Ectodermal cell (in vitro differentiated cells): ENCODE results near the gene GMPR.

Experiments used
- H3K27ac ChIP-seq: 2 replicates; pipeline ENCODE4 v1.7.0; 2013; ENCODE audit warnings: mild to moderate bottlenecking, low read depth, low read length; ENCODE audit not compliant: insufficient read depth, poor library complexity, severe bottlenecking
- H3K27me3 ChIP-seq: 2 replicates; pipeline ENCODE4 v1.7.0; 2013; ENCODE audit warnings: mild to moderate bottlenecking, low read length; ENCODE audit not compliant: insufficient read depth, control insufficient read depth, poor library complexity, severe bottlenecking
- H3K36me3 ChIP-seq: one replicate; pipeline ENCODE4 v1.7.0; 2013; ENCODE audit warnings: low read length; ENCODE audit not compliant: control insufficient read depth, insufficient read depth
- H3K4me1 ChIP-seq: one replicate; pipeline ENCODE4 v1.7.0; 2013; ENCODE audit warnings: low read length; ENCODE audit not compliant: control insufficient read depth, insufficient read depth
- H3K4me3 ChIP-seq: 2 replicates; pipeline ENCODE4 v1.7.0; 2013; ENCODE audit warnings: low read depth, low read length, control low read depth; ENCODE audit not compliant: insufficient read depth
- H3K9me3 ChIP-seq: 2 replicates; pipeline ENCODE4 v1.7.0; 2013; ENCODE audit warnings: mild to moderate bottlenecking, low read length, moderate library complexity; ENCODE audit not compliant: control insufficient read depth
- WGBS, 2 experiments: methylation state at CpG; one replicate each; pipeline ENCODE4 v1.1.7; 2013; ENCODE audit warnings: missing lambda C conversion rate in 2 of 2; 5-methylcytosine and 5-hydroxymethylcytosine counted together

The GMPR gene

DNA sequence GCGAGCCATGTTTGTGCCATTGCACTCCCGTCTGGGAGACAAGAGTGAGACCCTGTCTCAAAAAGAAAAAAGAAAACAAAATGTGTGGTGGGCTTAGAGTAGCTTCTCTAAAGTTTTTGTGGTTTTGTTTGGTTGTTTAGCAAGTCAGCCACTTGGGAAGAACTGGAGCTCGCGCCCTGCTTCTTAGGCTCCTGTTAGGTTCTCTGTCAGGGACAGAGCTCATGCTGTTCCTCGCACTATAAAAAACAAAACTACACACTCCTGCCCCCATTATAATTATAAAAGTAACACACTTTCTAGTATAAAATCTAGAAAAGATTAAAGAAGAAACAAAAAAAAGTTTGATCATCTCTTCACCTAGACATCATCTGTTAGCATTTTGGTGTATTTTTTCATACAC lies 33.0 kb downstream of the GMPR start:
- no peaks in the 10 kb centered on the region for H3K9me3 ChIP-seq
- WGBS, 2 experiments: 96% methylated on average over 5 of the region's 5 CpGs
- H3K4me1 ChIP-seq: no peaks in the 10 kb centered on the region
- H3K27me3 ChIP-seq: no peaks in the 10 kb centered on the region
- H3K36me3 ChIP-seq: no peaks in the 10 kb centered on the region
- no peak overlapping the region for H3K4me3 ChIP-seq
- H3K27ac ChIP-seq: no peak overlapping the region

DNA sequence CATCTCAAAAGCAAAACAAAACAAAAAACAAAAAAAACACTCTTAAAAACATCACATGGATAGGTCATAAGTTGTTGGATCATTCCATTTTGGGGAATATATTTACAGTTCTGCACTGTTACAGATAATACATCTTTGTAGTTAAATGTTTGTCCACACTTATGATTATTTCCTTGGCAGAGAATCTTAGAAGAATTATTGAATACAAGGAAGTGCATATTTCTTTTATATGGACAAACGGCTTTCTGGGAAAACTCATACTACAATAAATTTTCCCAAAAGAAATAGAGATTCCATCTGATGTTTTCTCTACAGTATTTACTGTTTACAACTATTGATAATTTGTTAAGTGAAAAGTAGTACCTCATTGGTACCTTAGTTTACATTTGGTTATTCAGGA lies 33.8 kb downstream of the GMPR start:
- H3K9me3 ChIP-seq: no peaks in the 10 kb centered on the region
- no peak overlapping the region for H3K27ac ChIP-seq
- H3K4me1 ChIP-seq: peaks cover 7% of the 10 kb centered on the region
- no peak overlapping the region for H3K4me3 ChIP-seq
- no peaks in the 10 kb centered on the region for H3K36me3 ChIP-seq
- H3K27me3 ChIP-seq: no peaks in the 10 kb centered on the region
- WGBS, 2 experiments: no CpG with 5 or more reads among the region's 1 CpG

DNA sequence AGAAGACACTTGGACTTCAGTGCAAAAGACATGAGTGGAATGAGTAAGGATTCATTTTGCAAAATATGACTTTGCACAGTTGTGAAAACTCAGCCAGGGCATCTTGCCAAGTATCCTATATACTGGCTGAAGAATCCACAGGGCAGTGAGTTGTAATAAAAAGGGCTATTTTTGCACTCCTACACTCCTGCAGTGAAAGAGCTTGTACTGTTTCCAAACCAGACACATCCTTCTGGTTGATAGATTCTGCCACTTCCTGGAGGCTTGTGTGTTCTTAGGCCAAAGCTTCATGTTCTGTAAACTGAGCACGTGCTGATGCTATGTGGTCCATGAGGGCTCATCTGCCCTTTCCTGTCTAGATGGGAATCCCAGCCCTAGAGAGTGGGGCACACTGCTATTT lies 34.9 kb downstream of the GMPR start:
- no peaks in the 10 kb centered on the region for H3K9me3 ChIP-seq
- WGBS, 2 experiments: 94 to 95% methylated on average over 1 of the region's 1 CpG

DNA sequence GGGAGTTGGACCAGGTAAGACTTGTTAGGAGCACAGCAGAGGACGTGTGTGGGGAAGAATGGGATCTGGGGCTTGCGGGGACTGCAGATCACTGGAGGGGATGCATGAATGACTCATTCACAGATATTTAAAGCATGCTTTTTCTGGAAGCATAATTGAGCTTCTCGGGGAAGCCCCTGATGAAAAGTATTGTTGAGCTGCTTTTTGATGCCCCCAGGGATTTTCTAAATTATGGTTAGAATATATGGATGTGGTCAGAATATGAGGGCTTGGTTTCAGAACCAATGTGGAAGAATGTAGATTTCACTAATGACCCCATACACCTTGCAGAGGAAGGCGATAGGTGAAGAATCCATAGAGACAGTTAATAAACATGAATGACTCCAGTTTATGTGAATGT lies 36.1 kb downstream of the GMPR start:
- Histone ChIP-seq H3K9me3 (no peaks in the 10 kb centered on the region), H3K36me3 (no peaks in the 10 kb centered on the region), H3K4me3 (no peak overlapping the region), H3K27me3 (no peaks in the 10 kb centered on the region), H3K27ac (no peak overlapping the region), H3K4me1 (peaks cover 15% of the 10 kb centered on the region)
- 91 to 92% methylated on average over 4 of the region's 4 CpGs for WGBS, 2 experiments

More for the DNA sequence above, 34.9 kb downstream of the GMPR start:
- Histone ChIP-seq H3K27ac (no peak overlapping the region), H3K4me1 (peaks cover 15% of the 10 kb centered on the region), H3K36me3 (no peaks in the 10 kb centered on the region), H3K27me3 (no peaks in the 10 kb centered on the region), H3K4me3 (no peak overlapping the region)

DNA sequence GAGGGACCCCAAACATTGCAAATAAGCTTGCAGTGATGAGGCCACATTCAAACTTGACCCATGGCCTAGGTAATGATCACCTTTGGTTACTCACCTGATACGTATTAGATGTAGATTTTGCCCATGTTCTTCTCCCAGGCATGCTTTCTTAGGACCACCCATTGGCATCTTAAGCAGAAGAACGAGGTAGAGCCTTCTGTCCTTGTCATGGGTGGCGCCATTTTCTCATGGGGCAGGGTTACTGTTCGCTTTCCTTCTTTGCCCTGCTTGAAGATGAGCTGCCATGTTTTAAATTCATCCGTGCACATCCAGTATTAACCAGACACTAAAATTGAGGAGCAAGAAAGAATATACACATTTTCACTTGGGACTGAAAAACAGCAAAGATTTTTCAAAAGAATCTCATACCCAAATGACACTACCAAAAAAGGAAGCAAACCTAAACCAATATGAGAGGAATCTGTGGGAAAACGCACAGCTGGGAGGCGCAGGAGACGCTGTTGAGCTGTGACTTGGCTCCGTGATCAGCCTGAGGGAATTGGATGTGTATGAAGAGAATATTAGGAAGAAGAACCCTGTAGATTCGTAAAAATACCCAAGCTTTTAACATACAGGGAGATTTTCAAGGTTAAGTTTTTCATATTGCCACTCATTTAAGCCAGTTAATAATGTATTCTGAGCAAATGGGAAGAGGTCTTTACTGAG lies 36.6 kb downstream of the GMPR start:
- Histone ChIP-seq H3K27ac (no peak overlapping the region), H3K27me3 (no peaks in the 10 kb centered on the region), H3K36me3 (no peaks in the 10 kb centered on the region), H3K9me3 (no peaks in the 10 kb centered on the region), H3K4me3 (no peak overlapping the region), H3K4me1 (peaks cover 15% of the 10 kb centered on the region)
- WGBS, 2 experiments: 93% methylated on average over 9 to 10 of the region's 10 CpGs

DNA sequence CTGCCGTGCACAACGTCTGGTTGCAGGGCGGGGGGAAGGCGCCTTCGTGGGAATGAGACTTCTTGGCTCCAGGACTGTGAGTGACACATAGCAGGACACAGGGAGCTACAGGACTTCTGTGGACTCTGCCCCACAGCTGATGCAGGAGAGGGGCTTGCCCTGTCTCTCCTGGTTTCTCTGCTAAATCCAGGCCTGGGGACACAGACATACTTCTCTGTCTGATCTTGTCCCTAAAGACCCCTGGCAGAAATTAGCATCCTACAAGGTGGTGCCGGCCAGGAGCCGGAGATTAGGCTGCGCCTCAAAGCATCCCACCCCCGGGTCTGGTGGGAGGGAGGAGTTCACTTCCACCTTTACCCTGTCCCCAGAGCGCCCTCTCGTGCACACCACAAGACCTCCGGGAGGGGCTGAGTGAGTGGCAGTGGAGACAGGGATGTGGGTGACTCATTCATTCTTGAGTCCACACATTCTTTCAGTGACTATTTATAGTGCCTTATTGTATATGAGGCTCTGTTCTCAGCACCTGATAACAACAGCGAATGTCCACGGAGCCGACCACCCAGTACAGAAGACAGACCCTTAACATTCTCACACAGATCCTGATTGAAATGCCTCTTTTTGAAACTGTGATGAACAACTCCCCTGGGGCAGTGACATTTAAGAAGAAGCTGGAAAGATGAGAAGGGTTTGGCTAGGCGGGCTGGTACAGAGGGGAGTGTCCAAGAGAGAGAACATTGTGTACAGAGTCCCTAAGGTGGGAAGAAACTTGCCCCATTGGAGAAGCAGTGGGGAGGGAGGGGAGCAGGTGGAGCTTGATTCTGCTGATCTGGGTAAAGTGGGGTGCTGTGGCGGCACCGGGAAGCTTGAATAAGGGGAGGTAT lies 39.0 kb downstream of the GMPR start:
- Histone ChIP-seq H3K27ac (peak overlapping the region; percentile 30), H3K27me3 (no peaks in the 10 kb centered on the region), H3K4me1 (peaks cover 15% of the 10 kb centered on the region), H3K9me3 (no peaks in the 10 kb centered on the region), H3K4me3 (no peak overlapping the region), H3K36me3 (no peaks in the 10 kb centered on the region)
- 37 to 40% methylated on average over 18 of the region's 18 CpGs for WGBS, 2 experiments

DNA sequence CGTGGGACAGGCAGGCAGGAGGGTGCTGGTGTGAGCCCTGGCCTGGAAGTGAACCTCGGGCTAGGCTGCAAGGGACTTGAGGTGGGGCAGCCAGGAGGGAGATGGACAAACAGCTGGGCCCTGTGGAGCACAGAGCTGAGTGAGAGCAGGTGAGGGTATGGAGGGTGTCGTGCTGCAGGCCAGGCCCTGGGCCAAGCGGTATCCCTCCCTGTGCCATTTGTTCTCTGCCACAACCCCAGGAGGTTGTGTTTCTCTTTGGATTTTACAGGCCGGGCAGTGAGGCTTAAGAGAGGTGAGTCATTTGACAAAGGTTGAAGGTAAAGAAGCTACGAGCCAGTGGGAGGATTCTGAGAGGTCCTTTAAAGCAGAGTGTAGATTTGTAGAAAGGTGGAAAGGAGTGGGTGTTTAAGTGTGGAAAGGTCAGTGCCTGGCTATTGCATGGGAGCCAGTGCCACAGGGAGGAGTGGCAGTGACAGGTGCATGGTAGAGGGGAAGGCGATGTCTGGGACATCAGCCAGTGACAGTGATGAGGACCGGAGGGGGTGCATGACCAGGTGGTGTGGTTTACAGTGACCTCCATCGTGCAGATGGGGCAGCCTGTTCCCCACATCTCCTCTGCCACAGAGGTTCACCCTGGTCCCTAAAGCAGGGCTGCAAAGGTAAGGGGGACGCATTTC lies 39.8 kb downstream of the GMPR start:
- Histone ChIP-seq H3K36me3 (no peaks in the 10 kb centered on the region), H3K4me1 (peaks cover 15% of the 10 kb centered on the region), H3K27me3 (no peaks in the 10 kb centered on the region), H3K27ac (no peak overlapping the region), H3K4me3 (no peak overlapping the region), H3K9me3 (no peaks in the 10 kb centered on the region)
- WGBS, 2 experiments: 90 to 91% methylated on average over 10 of the region's 10 CpGs

DNA sequence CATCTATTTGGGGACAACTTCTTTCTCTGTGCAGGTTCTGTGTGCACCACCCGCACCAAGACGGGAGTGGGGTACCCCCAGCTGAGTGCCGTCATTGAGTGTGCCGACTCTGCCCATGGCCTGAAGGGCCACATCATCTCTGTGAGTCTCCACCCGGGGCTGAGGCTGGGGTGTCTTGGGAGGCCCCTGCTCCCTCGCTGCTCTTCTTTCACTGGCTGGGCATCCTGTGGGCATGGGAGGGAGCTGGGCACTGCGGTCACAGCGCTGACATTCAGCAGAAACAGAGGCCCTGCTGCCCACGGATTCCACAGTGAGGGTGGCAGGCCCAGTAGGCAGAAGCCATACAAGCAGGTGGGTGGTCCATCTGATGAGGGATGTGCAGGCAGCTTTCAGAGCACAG lies 40.4 kb downstream of the GMPR start:
- Histone ChIP-seq H3K9me3 (no peaks in the 10 kb centered on the region), H3K4me1 (peaks cover 15% of the 10 kb centered on the region), H3K4me3 (no peak overlapping the region), H3K36me3 (no peaks in the 10 kb centered on the region), H3K27ac (no peak overlapping the region), H3K27me3 (no peaks in the 10 kb centered on the region)
- 93 to 95% methylated on average over 9 of the region's 9 CpGs for WGBS, 2 experiments

DNA sequence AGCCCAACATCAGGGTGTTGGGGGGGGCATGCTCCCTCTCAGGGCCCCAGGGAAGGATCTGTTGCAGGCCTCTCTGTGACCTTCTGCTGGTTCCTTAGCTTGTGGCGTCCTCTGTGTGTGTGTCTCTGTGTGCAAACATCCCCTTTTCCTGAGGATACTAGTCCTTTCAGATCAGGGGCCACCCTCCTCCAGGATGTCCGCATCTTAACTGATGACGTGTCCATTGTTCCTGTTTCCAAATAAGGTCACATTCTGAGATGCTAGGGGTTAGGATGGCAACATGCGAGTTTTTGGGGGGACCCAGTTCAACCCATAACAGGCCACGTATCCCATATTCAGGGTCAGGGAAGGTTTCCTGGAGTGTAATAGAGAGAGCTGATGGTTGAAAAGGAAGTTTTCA lies 40.9 kb downstream of the GMPR start:
- peaks cover 15% of the 10 kb centered on the region for H3K4me1 ChIP-seq
- H3K27me3 ChIP-seq: no peaks in the 10 kb centered on the region
- H3K9me3 ChIP-seq: no peaks in the 10 kb centered on the region
- no peak overlapping the region for H3K27ac ChIP-seq
- 93 to 94% methylated on average over 5 of the region's 5 CpGs for WGBS, 2 experiments
- no peak overlapping the region for H3K4me3 ChIP-seq
- no peaks in the 10 kb centered on the region for H3K36me3 ChIP-seq

DNA sequence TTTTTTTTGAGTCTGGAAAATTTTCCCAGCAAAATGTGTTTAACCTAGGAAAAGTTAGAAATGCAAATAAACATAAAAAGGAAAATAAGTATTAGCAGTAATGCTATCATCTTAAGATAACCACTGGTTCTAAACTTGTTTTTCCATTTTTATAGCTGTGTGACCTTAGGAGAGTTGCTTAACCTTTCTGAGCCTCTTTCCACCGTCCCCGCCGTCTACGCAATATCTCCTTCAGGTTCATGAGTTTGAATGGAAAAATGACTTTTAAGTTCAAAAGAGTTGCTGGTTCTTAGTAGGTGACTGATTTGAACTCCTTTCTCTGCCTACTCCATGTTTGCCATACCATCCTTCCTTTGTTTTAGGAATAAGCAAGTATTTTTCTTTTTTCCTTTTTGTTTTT lies 44.0 kb downstream of the GMPR start:
- no peaks in the 10 kb centered on the region for H3K9me3 ChIP-seq
- no peaks in the 10 kb centered on the region for H3K36me3 ChIP-seq
- no peak overlapping the region for H3K27ac ChIP-seq
- peaks cover 6% of the 10 kb centered on the region for H3K4me1 ChIP-seq
- H3K27me3 ChIP-seq: no peaks in the 10 kb centered on the region
- no peak overlapping the region for H3K4me3 ChIP-seq
- WGBS, 2 experiments: 94% methylated on average over 4 of the region's 4 CpGs
